IMR-90 (cell line): ENCODE data around the gene TPR. TPM values are rescaled to one million over a fixed set of nuclear protein-coding genes. Genes with fewer than 3 reads are reported as not detected.

ENCODE experiments used
- ATAC-seq: fragments of 200-7000 bp; cut with Tn5 transposase; 2 replicates; pipeline ENCODE4 v1.9.1; 2020; ENCODE audit warnings: low read depth, mild to moderate bottlenecking, moderate library complexity
- BruUV-seq: library from RNA; stranded (reverse); fragments of 400-500 nt; replicated peaks from 2 replicates; lab custom pipeline; 2021; lab: Mats Ljungman, UMichigan
- CTCF ChIA-PET: fragments of 300-600 bp; formaldehyde crosslinking; extraction: SDS; loops from one replicate; lab custom pipeline; 2021; ENCODE audit warnings: antibody characterized with exemption; lab: Yijun Ruan, JAX
- POLR2A ChIA-PET: fragments of 300-600 bp; sonication (Branson Sonifier 250); formaldehyde crosslinking; loops from one replicate; lab custom pipeline; 2022; ENCODE audit warnings: antibody characterized with exemption; ENCODE audit not compliant: unreplicated experiment; lab: Charles Lee
- DNase-seq: peaks from one replicate; pipeline ENCODE4 v3.0.0; 2013
- H2AFZ ChIP-seq: replicated peaks from 2 replicates; pipeline ENCODE3; 2013; ENCODE audit warnings: low read length, mild to moderate bottlenecking; ENCODE audit not compliant: poor library complexity
- H2AK5ac ChIP-seq: 2 replicates; pipeline ENCODE4 v1.6.1; 2013; ENCODE audit warnings: low read depth, low read length, inconsistent platforms
- H2AK9ac ChIP-seq: replicated peaks from 2 replicates; pipeline ENCODE3; 2013; ENCODE audit warnings: mild to moderate bottlenecking, low read depth, low read length, moderate library complexity; ENCODE audit not compliant: poor library complexity
- H2BK120ac ChIP-seq: 2 replicates; pipeline ENCODE4 v1.6.1; 2013; ENCODE audit warnings: low read depth, low read length, inconsistent platforms
- H2BK15ac ChIP-seq: 3 replicates; pipeline ENCODE4 v1.6.1; 2013; ENCODE audit warnings: low read depth, low read length, inconsistent platforms
- H2BK20ac ChIP-seq: 2 replicates; pipeline ENCODE4 v1.6.1; 2013; ENCODE audit warnings: low read depth, mild to moderate bottlenecking, inconsistent platforms, low read length, moderate library complexity
- H2BK5ac ChIP-seq: 2 replicates; pipeline ENCODE4 v1.6.1; 2013; ENCODE audit warnings: mild to moderate bottlenecking, low read depth, low read length, inconsistent platforms; ENCODE audit not compliant: poor library complexity, severe bottlenecking
- H3K14ac ChIP-seq: replicated peaks from 2 replicates; pipeline ENCODE4 v1.6.1; 2013; ENCODE audit warnings: low read depth, low read length, inconsistent platforms
- H3K18ac ChIP-seq: 2 replicates; pipeline ENCODE4 v1.6.1; 2013; ENCODE audit warnings: low read depth, low read length, control low read depth
- H3K23ac ChIP-seq: 2 replicates; pipeline ENCODE4 v1.6.1; 2013; ENCODE audit warnings: low read depth, low read length, inconsistent platforms
- H3K27ac ChIP-seq: 2 replicates; pipeline ENCODE4 v1.5.1; 2013; ENCODE audit warnings: mild to moderate bottlenecking, control low read depth, low read length; ENCODE audit not compliant: insufficient read depth
- H3K27me3 ChIP-seq: 2 replicates; pipeline ENCODE4 v1.6.1; 2013; ENCODE audit warnings: low read length; ENCODE audit not compliant: control insufficient read depth, insufficient read depth
- H3K36me3 ChIP-seq: 2 replicates; pipeline ENCODE4 v1.6.1; 2013; ENCODE audit warnings: low read length, mixed read lengths; ENCODE audit not compliant: control insufficient read depth, insufficient read depth
- H3K4ac ChIP-seq: 2 replicates; pipeline ENCODE4 v1.6.1; 2013; ENCODE audit warnings: low read depth, low read length, inconsistent platforms
- H3K4me1 ChIP-seq: 2 replicates; pipeline ENCODE4 v1.6.1; 2013; ENCODE audit warnings: low read length, mixed read lengths; ENCODE audit not compliant: control insufficient read depth, insufficient read depth
- H3K4me2 ChIP-seq: 2 replicates; pipeline ENCODE4 v1.6.1; 2013; ENCODE audit warnings: low read depth, mild to moderate bottlenecking, control low read depth, low read length, moderate library complexity
- H3K4me3 ChIP-seq: 2 replicates; pipeline ENCODE4 v1.5.1; 2013; ENCODE audit warnings: low read depth, mild to moderate bottlenecking, control low read depth, low read length, moderate library complexity; ENCODE audit not compliant: insufficient read depth
- H3K56ac ChIP-seq: 2 replicates; pipeline ENCODE4 v1.6.1; 2013; ENCODE audit warnings: low read length, inconsistent platforms; ENCODE audit not compliant: insufficient read depth; ENCODE audit errors: extremely low read depth
- H3K79me1 ChIP-seq, 2 experiments: 2 replicates each; pipeline ENCODE4 v1.6.1; 2013; ENCODE audit warnings: low read length in 2 of 2, inconsistent platforms in 1 of 2, low read depth in 1 of 2
- H3K9ac ChIP-seq: 2 replicates; pipeline ENCODE4 v1.6.1; 2013; ENCODE audit warnings: low read depth, low read length, control low read depth
- H3K9me1 ChIP-seq: 2 replicates; pipeline ENCODE4 v1.6.1; 2013; ENCODE audit warnings: low read length, inconsistent platforms; ENCODE audit not compliant: insufficient read depth
- H3K9me3 ChIP-seq: 2 replicates; pipeline ENCODE4 v1.6.1; 2013; ENCODE audit warnings: low read length; ENCODE audit not compliant: control insufficient read depth, insufficient read depth
- H4K20me1 ChIP-seq: 2 replicates; pipeline ENCODE4 v1.6.1; 2013; ENCODE audit warnings: low read length, inconsistent platforms; ENCODE audit not compliant: insufficient read depth
- H4K5ac ChIP-seq: 2 replicates; pipeline ENCODE4 v1.6.1; 2013; ENCODE audit warnings: mild to moderate bottlenecking, low read depth, low read length, control low read depth
- H4K8ac ChIP-seq, 2 experiments: 2 replicates each; pipeline ENCODE4 v1.6.1; 2013; ENCODE audit warnings: low read depth in 2 of 2, low read length in 2 of 2, control low read depth in 1 of 2, inconsistent platforms in 1 of 2
- H4K91ac ChIP-seq: 2 replicates; pipeline ENCODE4 v1.6.1; 2013; ENCODE audit warnings: low read depth, low read length, inconsistent platforms; ENCODE audit not compliant: insufficient read depth
- FOS ChIP-seq: fragments of 150-350 bp; IDR thresholded peaks from 2 replicates; pipeline ENCODE4 v1.6.1; 2016; ENCODE audit warnings: low read depth, low read length
- RAD21 ChIP-seq: IDR thresholded peaks from 2 replicates; pipeline ENCODE4 v1.6.1; 2012; ENCODE audit warnings: low read length, improper control_type of control experiment
- RCOR1 ChIP-seq: IDR thresholded peaks from 2 replicates; pipeline ENCODE4 v1.6.1; 2012; ENCODE audit warnings: mild to moderate bottlenecking, low read length, improper control_type of control experiment; ENCODE audit not compliant: insufficient replicate concordance
- SMC3 ChIP-seq: fragments of 150-350 bp; IDR thresholded peaks from 2 replicates; pipeline ENCODE4 v1.6.1; 2016; ENCODE audit warnings: low read depth, mild to moderate bottlenecking, antibody characterized with exemption, low read length, moderate library complexity
- USF2 ChIP-seq: fragments of 150-350 bp; IDR thresholded peaks from 2 replicates; pipeline ENCODE4 v1.6.1; 2017; ENCODE audit warnings: mild to moderate bottlenecking, antibody characterized with exemption, low read length, low read depth
- WGBS, 2 experiments: methylation state at CpG; one replicate each; pipeline versions ENCODE4 v1.1.5 to v1.1.7; 2013; ENCODE audit warnings: missing lambda C conversion rate in 2 of 2; ENCODE audit not compliant: insufficient read length in 1 of 2; ENCODE audit errors: extremely low coverage in 2 of 2; 5-methylcytosine and 5-hydroxymethylcytosine counted together
- dilution Hi-C: fragments of 300-500 bp; cut with HindIII; formaldehyde crosslinking; loops from one replicate; pipeline ENCODE4 v1.14.3; 2018; ENCODE audit warnings: low sequenced_read_pairs; ENCODE audit not compliant: unreplicated experiment
- in situ Hi-C: fragments of 300-500 bp; cut with MboI; formaldehyde crosslinking; loops from 3 replicates; pipeline ENCODE4 v1.14.3; 2019; ENCODE audit warnings: low sequenced_read_pairs, inconsistent platforms, mixed read lengths
- intact Hi-C: fragments of 100-400 bp; cut with micrococcal nuclease; formaldehyde crosslinking; loops from 2 replicates; pipeline ENCODE4 v1.10.0; 2022
- polyA plus RNA-seq, 3 experiments: library from polyadenylated mRNA; depleted of rRNA; stranded (reverse); fragments of >200 nt; gene quantifications; 2 replicates each; pipeline ENCODE4 v1.2.3, GENCODE V29; 2012; ENCODE audit warnings: low replicate concordance in 1 of 3
- total RNA-seq: library from RNA; depleted of rRNA; stranded (reverse); fragments of >200 nt; gene quantifications from 2 replicates; pipeline ENCODE4 v1.2.3, GENCODE V29; 2012
- TF ChIP-seq, protein P1 (sequence below): conservative IDR thresholded peaks from 2 replicates; pipeline ENCODE4 v1.5.1; 2012; ENCODE audit warnings: mild to moderate bottlenecking, low read depth, low read length, improper control_type of control experiment
- TF ChIP-seq, protein P2 (sequence below): fragments of 150-350 bp; IDR thresholded peaks from 2 replicates; pipeline ENCODE4 v1.6.1; 2016; ENCODE audit warnings: low read depth, mild to moderate bottlenecking, low read length, moderate library complexity, borderline replicate concordance

TPR gene
- total and polyA plus RNA-seq, 2 of the 4 experiments (the other 2 are of a cell fraction), result 38.2 to 60.4 TPM

DNA sequence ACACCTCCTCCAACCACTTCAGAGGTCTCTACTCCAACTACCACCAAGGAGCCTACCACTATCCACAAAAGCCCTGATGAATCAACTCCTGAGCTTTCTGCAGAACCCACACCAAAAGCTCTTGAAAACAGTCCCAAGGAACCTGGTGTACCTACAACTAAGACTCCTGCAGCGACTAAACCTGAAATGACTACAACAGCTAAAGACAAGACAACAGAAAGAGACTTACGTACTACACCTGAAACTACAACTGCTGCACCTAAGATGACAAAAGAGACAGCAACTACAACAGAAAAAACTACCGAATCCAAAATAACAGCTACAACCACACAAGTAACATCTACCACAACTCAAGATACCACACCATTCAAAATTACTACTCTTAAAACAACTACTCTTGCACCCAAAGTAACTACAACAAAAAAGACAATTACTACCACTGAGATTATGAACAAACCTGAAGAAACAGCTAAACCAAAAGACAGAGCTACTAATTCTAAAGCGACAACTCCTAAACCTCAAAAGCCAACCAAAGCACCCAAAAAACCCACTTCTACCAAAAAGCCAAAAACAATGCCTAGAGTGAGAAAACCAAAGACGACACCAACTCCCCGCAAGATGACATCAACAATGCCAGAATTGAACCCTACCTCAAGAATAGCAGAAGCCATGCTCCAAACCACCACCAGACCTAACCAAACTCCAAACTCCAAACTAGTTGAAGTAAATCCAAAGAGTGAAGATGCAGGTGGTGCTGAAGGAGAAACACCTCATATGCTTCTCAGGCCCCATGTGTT lies 66.6 kb downstream of the TPR start:
- Histone ChIP-seq H4K8ac (no peak overlapping the region), H2BK15ac (no peak overlapping the region), H4K5ac (no peak overlapping the region), H4K20me1 (no peaks in the 10 kb centered on the region), H2BK5ac (no peak overlapping the region), H3K4me3 (no peak overlapping the region), H3K9ac (no peak overlapping the region), H3K36me3 (peaks cover 3% of the 10 kb centered on the region), H3K4me2 (no peak overlapping the region), H3K4ac (no peak overlapping the region), H3K56ac (no peak overlapping the region), H2AK5ac (no peak overlapping the region), H3K14ac (no peak overlapping the region), H3K79me1 (no peaks in the 10 kb centered on the region), H3K9me1 (no peaks in the 10 kb centered on the region), H3K27me3 (no peaks in the 10 kb centered on the region), H3K18ac (no peak overlapping the region), H2BK120ac (no peak overlapping the region), H4K91ac (no peak overlapping the region), H2AK9ac (no peak overlapping the region), H3K27ac (no peak overlapping the region), H3K9me3 (no peaks in the 10 kb centered on the region), H3K4me1 (no peaks in the 10 kb centered on the region), H2AFZ (no peak overlapping the region), H3K23ac (no peak overlapping the region), H2BK20ac (no peak overlapping the region)
- POLR2A ChIA-PET, result no interaction called here
- TF ChIP-seq SMC3 (no peak), USF2 (no peak), FOS (no peak), RAD21 (no peak), RCOR1 (no peak)
- TF ChIP-seq, protein P1, sequence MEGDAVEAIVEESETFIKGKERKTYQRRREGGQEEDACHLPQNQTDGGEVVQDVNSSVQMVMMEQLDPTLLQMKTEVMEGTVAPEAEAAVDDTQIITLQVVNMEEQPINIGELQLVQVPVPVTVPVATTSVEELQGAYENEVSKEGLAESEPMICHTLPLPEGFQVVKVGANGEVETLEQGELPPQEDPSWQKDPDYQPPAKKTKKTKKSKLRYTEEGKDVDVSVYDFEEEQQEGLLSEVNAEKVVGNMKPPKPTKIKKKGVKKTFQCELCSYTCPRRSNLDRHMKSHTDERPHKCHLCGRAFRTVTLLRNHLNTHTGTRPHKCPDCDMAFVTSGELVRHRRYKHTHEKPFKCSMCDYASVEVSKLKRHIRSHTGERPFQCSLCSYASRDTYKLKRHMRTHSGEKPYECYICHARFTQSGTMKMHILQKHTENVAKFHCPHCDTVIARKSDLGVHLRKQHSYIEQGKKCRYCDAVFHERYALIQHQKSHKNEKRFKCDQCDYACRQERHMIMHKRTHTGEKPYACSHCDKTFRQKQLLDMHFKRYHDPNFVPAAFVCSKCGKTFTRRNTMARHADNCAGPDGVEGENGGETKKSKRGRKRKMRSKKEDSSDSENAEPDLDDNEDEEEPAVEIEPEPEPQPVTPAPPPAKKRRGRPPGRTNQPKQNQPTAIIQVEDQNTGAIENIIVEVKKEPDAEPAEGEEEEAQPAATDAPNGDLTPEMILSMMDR, result no peak
- TF ChIP-seq, protein P2, sequence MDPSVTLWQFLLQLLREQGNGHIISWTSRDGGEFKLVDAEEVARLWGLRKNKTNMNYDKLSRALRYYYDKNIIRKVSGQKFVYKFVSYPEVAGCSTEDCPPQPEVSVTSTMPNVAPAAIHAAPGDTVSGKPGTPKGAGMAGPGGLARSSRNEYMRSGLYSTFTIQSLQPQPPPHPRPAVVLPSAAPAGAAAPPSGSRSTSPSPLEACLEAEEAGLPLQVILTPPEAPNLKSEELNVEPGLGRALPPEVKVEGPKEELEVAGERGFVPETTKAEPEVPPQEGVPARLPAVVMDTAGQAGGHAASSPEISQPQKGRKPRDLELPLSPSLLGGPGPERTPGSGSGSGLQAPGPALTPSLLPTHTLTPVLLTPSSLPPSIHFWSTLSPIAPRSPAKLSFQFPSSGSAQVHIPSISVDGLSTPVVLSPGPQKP, result no peak
- dilution Hi-C loops (no loop called here), intact Hi-C loops (loop anchor here (10.0 kb wide), 1 partner anchor 154 kb away; no protein-coding TSS in a partner anchor), in situ Hi-C loops (no loop called here)
- DNase-seq (no peak), ATAC-seq (no peak)
- CTCF ChIA-PET, result no interaction called here
- WGBS, 2 experiments, result 100% methylated on average over 4 of the region's 6 CpGs; no CpG with 5 or more reads in 1 of the 2 experiments
- BruUV-seq, result no TSS peak
